ENCODE results near the gene SLC45A2. TPM values are rescaled to one million over a fixed set of nuclear protein-coding genes. Genes with fewer than 3 reads are reported as not detected.

Gene SLC45A2
- total and polyA plus RNA-seq, 9 of the 15 experiments (the other 6 are each of a cell fraction or from before 2014, with no cell fraction given): 0.03 to 0.29 (median 0.14) TPM; not detected in 4

- H4K20me1 ChIP-seq (replicated peaks; ENCODE audit: control insufficient read depth, insufficient read depth, low read length): no peaks in the 10 kb centered on the region
- ChIA-PET CTCF (ENCODE audit: low intra/inter-chr PET ratio) (interaction anchor here (0.7 kb wide), 1 partner anchor 929 kb away, joined by 3 read pairs; no protein-coding TSS in a partner anchor), POLR2A (interaction anchor here (0.7 to 2.0 kb wide), 2 partner anchors 11 to 113 kb away, joined by 3 to 6 read pairs; no protein-coding TSS in a partner anchor)
- H3K36me3 ChIP-seq (ENCODE audit: control insufficient read depth, insufficient read depth, low read length): no peaks in the 10 kb centered on the region
- BruUV-seq (replicated peaks): no TSS peak
- WGBS (ENCODE audit: insufficient coverage, low coverage, missing lambda C conversion rate): 0% methylated on average over 3 of the region's 3 CpGs
- no peak overlapping the region for H3K9ac ChIP-seq (ENCODE audit: insufficient read depth in 1 of 2, low read depth in 2 of 2, low read length in 2 of 2)
- intact Hi-C loops (cut with micrococcal nuclease): no loop called here
- H3K9me3 ChIP-seq (replicated peaks; ENCODE audit: control insufficient read depth, insufficient read depth, low read depth, low read length): no peaks in the 10 kb centered on the region
- in situ Hi-C loops (cut with MboI): no loop called here
- no peak overlapping the region for H3K4me3 ChIP-seq
- no peaks in the 10 kb centered on the region for H3K4me1 ChIP-seq (replicated peaks in 1 of 2; ENCODE audit: control insufficient read depth in 2 of 2, insufficient read depth in 2 of 2, low read length in 2 of 2)
- no peak overlapping the region for H3K27ac ChIP-seq (ENCODE audit: extremely low read depth, low read depth, low read length)
- H3K27me3 ChIP-seq (ENCODE audit: control insufficient read depth in 2 of 2, insufficient read depth in 2 of 2, low read length in 2 of 2): 0 out of 5 replicates have a peak, but pooled peaks cover 0 to 2% of the 10 kb centered on the region in 2 experiments
- H2AFZ ChIP-seq (ENCODE audit: low read depth, low read length): no peak overlapping the region
- DNase-seq (ENCODE audit: extremely low read depth in 1 of 4, low spot score in 3 of 4) (no peak), ATAC-seq (no peak), FAIRE-seq (no peak)
- no peaks in the 10 kb centered on the region for H3K9me1 ChIP-seq (ENCODE audit: control insufficient read depth, insufficient read depth, low read length)
- no peak overlapping the region for H3K4me2 ChIP-seq (ENCODE audit: insufficient read depth, low read length)
- H3K79me2 ChIP-seq (ENCODE audit: control insufficient read depth, insufficient read depth, low read length): no peaks in the 10 kb centered on the region
- no peak for TF ChIP-seq HNRNPL (IDR thresholded peaks at IDR 0.05; ENCODE audit: low read depth, low read length)
- TF ChIP-seq RHOXF2B (CRISPR knock-in tag; conservative IDR thresholded peaks at IDR 0.05): no peak
- no peak for TF ChIP-seq ZBTB26 (CRISPR knock-in tag; IDR thresholded peaks at IDR 0.05)
- no peak for TF ChIP-seq NR4A1 (CRISPR knock-in tag; IDR thresholded peaks at IDR 0.05)
- no peak for TF ChIP-seq NR4A1 (tag; IDR thresholded peaks at IDR 0.05)
- no peak for TF ChIP-seq SMARCA4 (IDR thresholded peaks at IDR 0.05)
- no peak for TF ChIP-seq MGA (IDR thresholded peaks at IDR 0.05)
- no peak for TF ChIP-seq ZNF316 (IDR thresholded peaks at IDR 0.05)
- no peak for TF ChIP-seq SMARCE1 (IDR thresholded peaks at IDR 0.05)
- TF ChIP-seq SNRNP70 (optimal IDR thresholded peaks at IDR 0.05; ENCODE audit: low read depth, low read length): no peak
- TF ChIP-seq HDAC6 (IDR thresholded peaks at IDR 0.05; ENCODE audit: low read depth, low read length): no peak
These were observed 16.1 kb downstream of the SLC45A2 start for GRCh38 chr5:33968211-33969005.

Data from K562 (cell line).